Loucy (cell line): ENCODE measurements around the gene ABCA3.

ENCODE experiments used
- H2AFZ ChIP-seq: fragments of 200-600 bp; sonication (generic); 2 replicates; pipeline ENCODE4 v1.6.0; 2016; ENCODE audit warnings: antibody characterized with exemption, mild to moderate bottlenecking, low read length, moderate library complexity
- H3F3A ChIP-seq: fragments of 200-600 bp; 2 replicates; pipeline ENCODE4 v1.6.0; 2016; ENCODE audit warnings: antibody characterized with exemption, low read depth, mild to moderate bottlenecking
- H3K27me3 ChIP-seq: fragments of 200-600 bp; sonication (generic); 2 replicates; pipeline ENCODE4 v1.6.1; 2014; ENCODE audit warnings: low read length, mild to moderate bottlenecking; ENCODE audit not compliant: insufficient read depth, poor library complexity, severe bottlenecking
- H3K36me3 ChIP-seq: fragments of 200-600 bp; sonication (generic); 2 replicates; pipeline ENCODE4 v1.6.1; 2016; ENCODE audit warnings: low read length; ENCODE audit not compliant: insufficient read depth
- H3K4me1 ChIP-seq: fragments of 200-600 bp; sonication (generic); 2 replicates; pipeline ENCODE4 v1.5.1; 2014; ENCODE audit warnings: low read length, mild to moderate bottlenecking; ENCODE audit not compliant: insufficient read depth, poor library complexity, severe bottlenecking
- H3K4me2 ChIP-seq: fragments of 200-600 bp; sonication (generic); 2 replicates; pipeline ENCODE4 v1.6.0; 2014; ENCODE audit warnings: antibody characterized with exemption, low read length, low read depth, mild to moderate bottlenecking; ENCODE audit not compliant: poor library complexity, severe bottlenecking
- H3K4me3 ChIP-seq: fragments of 200-600 bp; sonication (generic); 2 replicates; pipeline ENCODE4 v1.5.1; 2014; ENCODE audit warnings: low read length, mild to moderate bottlenecking, mixed read lengths; ENCODE audit not compliant: poor library complexity, severe bottlenecking
- H3K79me2 ChIP-seq: fragments of 200-600 bp; sonication (generic); 2 replicates; pipeline ENCODE4 v1.6.1; 2014; ENCODE audit warnings: low read length; ENCODE audit not compliant: insufficient read depth
- H3K9ac ChIP-seq: fragments of 200-600 bp; sonication (generic); 2 replicates; pipeline ENCODE4 v1.6.0; 2014; ENCODE audit warnings: mild to moderate bottlenecking, low read depth, low read length, moderate library complexity; ENCODE audit not compliant: poor library complexity, severe bottlenecking
- H3K9me2 ChIP-seq: fragments of 200-600 bp; sonication (generic); replicated peaks from 2 replicates; pipeline ENCODE4 v1.6.1; 2016; ENCODE audit warnings: low read depth, low read length, mixed read lengths
- H3K9me3 ChIP-seq: fragments of 200-600 bp; sonication (generic); 2 replicates; pipeline ENCODE4 v1.6.1; 2014; ENCODE audit warnings: mild to moderate bottlenecking, antibody characterized with exemption, low read length, low read depth; ENCODE audit not compliant: insufficient read depth
- H4K20me1 ChIP-seq: fragments of 200-600 bp; sonication (generic); 2 replicates; pipeline ENCODE4 v1.6.0; 2014; ENCODE audit warnings: antibody characterized with exemption, low read length, mild to moderate bottlenecking; ENCODE audit not compliant: insufficient read depth, poor library complexity, severe bottlenecking
- CTCF ChIP-seq: fragments of 200-600 bp; sonication (generic); conservative IDR thresholded peaks from 2 replicates; pipeline ENCODE4 v1.5.1; 2014; ENCODE audit warnings: mild to moderate bottlenecking, antibody characterized with exemption, low read length
- EZH2phosphoT487 ChIP-seq: fragments of 200-600 bp; IDR thresholded peaks from 2 replicates; pipeline ENCODE4 v1.6.1; 2018; ENCODE audit warnings: antibody characterized with exemption, mild to moderate bottlenecking, moderate library complexity, borderline replicate concordance

Gene ABCA3

GRCh38 chr16:2292221-2292620 is 48.3 kb downstream of the ABCA3 start:
- H2AFZ ChIP-seq = no peak overlapping the region
- no peaks in the 10 kb centered on the region for H4K20me1 ChIP-seq
- H3K9me2 ChIP-seq = no peaks in the 10 kb centered on the region
- TF ChIP-seq EZH2phosphoT487 = no peak
- no peaks in the 10 kb centered on the region for H3K27me3 ChIP-seq
- no peak overlapping the region for H3K4me3 ChIP-seq
- H3K36me3 ChIP-seq = no peaks in the 10 kb centered on the region
- H3K4me2 ChIP-seq = no peak overlapping the region
- no peaks in the 10 kb centered on the region for H3K79me2 ChIP-seq
- H3K4me1 ChIP-seq = peaks cover 11% of the 10 kb centered on the region
- H3K9ac ChIP-seq = no peak overlapping the region
- no peaks in the 10 kb centered on the region for H3F3A ChIP-seq
- no peaks in the 10 kb centered on the region for H3K9me3 ChIP-seq

- Histone ChIP-seq H3F3A (no peaks in the 10 kb centered on the region), H3K4me3 (no peak overlapping the region), H3K9ac (no peak overlapping the region), H3K4me2 (no peak overlapping the region), H3K27me3 (no peaks in the 10 kb centered on the region), H3K9me3 (no peaks in the 10 kb centered on the region), H3K79me2 (no peaks in the 10 kb centered on the region), H3K4me1 (no peaks in the 10 kb centered on the region), H3K9me2 (no peaks in the 10 kb centered on the region), H4K20me1 (no peaks in the 10 kb centered on the region), H3K36me3 (no peaks in the 10 kb centered on the region), H2AFZ (no peak overlapping the region)
- TF ChIP-seq CTCF (no peak), EZH2phosphoT487 (no peak)
These were observed 51.2 kb downstream of the ABCA3 start for GRCh38 chr16:2289282-2289681.

- no peak overlapping the region for H3K9ac ChIP-seq
- H3K4me3 ChIP-seq = no peak overlapping the region
- H2AFZ ChIP-seq = no peak overlapping the region
- no peaks in the 10 kb centered on the region for H3K9me2 ChIP-seq
- H3K27me3 ChIP-seq = no peaks in the 10 kb centered on the region
- no peaks in the 10 kb centered on the region for H3K36me3 ChIP-seq
- TF ChIP-seq CTCF (no peak), EZH2phosphoT487 (no peak)
- no peaks in the 10 kb centered on the region for H3F3A ChIP-seq
- no peaks in the 10 kb centered on the region for H3K4me1 ChIP-seq
- H3K9me3 ChIP-seq = no peaks in the 10 kb centered on the region
- H3K4me2 ChIP-seq = no peak overlapping the region
- no peaks in the 10 kb centered on the region for H3K79me2 ChIP-seq
- H4K20me1 ChIP-seq = no peaks in the 10 kb centered on the region
These were observed 51.8 kb downstream of the ABCA3 start for GRCh38 chr16:2288726-2289125.

- no peak for TF ChIP-seq CTCF
- no peak for TF ChIP-seq EZH2phosphoT487
- no peaks in the 10 kb centered on the region for H3K9me2 ChIP-seq
- no peak overlapping the region for H3K4me2 ChIP-seq
- no peaks in the 10 kb centered on the region for H3K36me3 ChIP-seq
- no peaks in the 10 kb centered on the region for H3K79me2 ChIP-seq
- H3K4me3 ChIP-seq = no peak overlapping the region
- no peaks in the 10 kb centered on the region for H3K27me3 ChIP-seq
- H3F3A ChIP-seq = no peaks in the 10 kb centered on the region
- no peaks in the 10 kb centered on the region for H3K4me1 ChIP-seq
- H3K9ac ChIP-seq = no peak overlapping the region
- H2AFZ ChIP-seq = no peak overlapping the region
- no peaks in the 10 kb centered on the region for H4K20me1 ChIP-seq
- H3K9me3 ChIP-seq = no peaks in the 10 kb centered on the region
These were observed 52.5 kb downstream of the ABCA3 start for GRCh38 chr16:2287916-2288547.
